GM18858 (cell line): ENCODE measurements around the gene FOXJ3.
"Not testable (repeated sequence)": the region's sequence is repeated elsewhere in the genome, so short reads cannot be mapped to it uniquely, and the experiment has no call there.

Experiments
- ATAC-seq: cut with Tn5 transposase; IDR thresholded peaks from one replicate; pipeline ENCODE4 v1.9.1; 2021; ENCODE audit not compliant: unreplicated experiment

Gene FOXJ3

GRCh38 chr1:42259059-42259738 is 75.8 kb downstream of the FOXJ3 start:
- ATAC-seq: no peak

GRCh38 chr1:42258218-42258617 is 76.8 kb downstream of the FOXJ3 start:
- ATAC-seq: no peak

- ATAC-seq: no peak
These were observed 84.0 kb downstream of the FOXJ3 start for GRCh38 chr1:42251042-42251441.

- ATAC-seq: no peak
These were observed 84.9 kb downstream of the FOXJ3 start for GRCh38 chr1:42250164-42250563.

- ATAC-seq: no peak
These were observed 93.9 kb downstream of the FOXJ3 start for GRCh38 chr1:42240966-42241755.

GRCh38 chr1:42239555-42239954 is 95.5 kb downstream of the FOXJ3 start:
- no peak for ATAC-seq

- ATAC-seq: no peak
These were observed 96.0 kb downstream of the FOXJ3 start for GRCh38 chr1:42239041-42239440.

- no peak for ATAC-seq
These were observed 103.8 kb downstream of the FOXJ3 start for GRCh38 chr1:42231253-42231652.

- no peak for ATAC-seq
These were observed 106.1 kb downstream of the FOXJ3 start for GRCh38 chr1:42228938-42229337.

- no peak for ATAC-seq
These were observed 112.0 kb downstream of the FOXJ3 start for GRCh38 chr1:42223036-42223435.

- ATAC-seq: no peak
These were observed 113.0 kb downstream of the FOXJ3 start for GRCh38 chr1:42221952-42222606.

GRCh38 chr1:42221456-42221855 is 113.6 kb downstream of the FOXJ3 start:
- ATAC-seq: no peak

GRCh38 chr1:42219627-42220026 is 115.4 kb downstream of the FOXJ3 start:
- ATAC-seq: no peak

- no peak for ATAC-seq
These were observed 120.6 kb downstream of the FOXJ3 start for GRCh38 chr1:42214447-42214871.

- ATAC-seq: no peak
These were observed 123.8 kb downstream of the FOXJ3 start for GRCh38 chr1:42211224-42211623.

- no peak for ATAC-seq
These were observed 124.5 kb downstream of the FOXJ3 start for GRCh38 chr1:42210421-42211133.

- ATAC-seq: no peak
These were observed 125.3 kb downstream of the FOXJ3 start for GRCh38 chr1:42209526-42210251.

GRCh38 chr1:42206930-42207329 is 128.1 kb downstream of the FOXJ3 start:
- ATAC-seq: not testable (repeated sequence)

- ATAC-seq: no peak
These were observed 128.9 kb downstream of the FOXJ3 start for GRCh38 chr1:42206164-42206563.

GRCh38 chr1:42201986-42202385 is 133.0 kb downstream of the FOXJ3 start:
- no peak for ATAC-seq

GRCh38 chr1:42198251-42198650 is 136.8 kb downstream of the FOXJ3 start:
- no peak for ATAC-seq
